DMS53 (cell line): ENCODE results near the gene IFNAR1.
"Not testable (repeated sequence)": the region's sequence is repeated elsewhere in the genome, so short reads cannot be mapped to it uniquely, and the experiment has no call there.

Experiments used
- DNase-seq: peaks from one replicate; lab custom pipeline; 2025; lab: John Stamatoyannopoulos, UW

The IFNAR1 gene

GRCh38 chr21:33377221-33377920 is 52.6 kb downstream of the IFNAR1 start:
- DNase-seq: no peak

- DNase-seq: no peak
Measured at GRCh38 chr21:33378081-33378480, 53.3 kb downstream of the IFNAR1 start.

GRCh38 chr21:33379934-33380333 is 55.2 kb downstream of the IFNAR1 start:
- DNase-seq: peak; percentile 28

- peak; percentile 92 for DNase-seq
Measured at GRCh38 chr21:33380483-33380998, 55.8 kb downstream of the IFNAR1 start.

GRCh38 chr21:33381381-33381780 is 56.6 kb downstream of the IFNAR1 start:
- not testable (repeated sequence) for DNase-seq

- peak; percentile 82 for DNase-seq
Measured at GRCh38 chr21:33383056-33383888, 58.5 kb downstream of the IFNAR1 start.

- no peak for DNase-seq
Measured at GRCh38 chr21:33384841-33385331, 60.1 kb downstream of the IFNAR1 start.

- DNase-seq: peak; percentile 14
Measured at GRCh38 chr21:33386222-33386784, 61.5 kb downstream of the IFNAR1 start.

GRCh38 chr21:33387294-33387693 is 62.5 kb downstream of the IFNAR1 start:
- no peak for DNase-seq

GRCh38 chr21:33388188-33388587 is 63.4 kb downstream of the IFNAR1 start:
- DNase-seq: no peak

- DNase-seq: no peak
Measured at GRCh38 chr21:33390479-33390878, 65.7 kb downstream of the IFNAR1 start.

GRCh38 chr21:33391656-33392055 is 66.9 kb downstream of the IFNAR1 start:
- DNase-seq: no peak

GRCh38 chr21:33392284-33392985 is 67.7 kb downstream of the IFNAR1 start:
- DNase-seq: no peak

GRCh38 chr21:33393348-33393747 is 68.6 kb downstream of the IFNAR1 start:
- DNase-seq: no peak

- no peak for DNase-seq
Measured at GRCh38 chr21:33394260-33394659, 69.5 kb downstream of the IFNAR1 start.

- no peak for DNase-seq
Measured at GRCh38 chr21:33395891-33396331, 71.1 kb downstream of the IFNAR1 start.

GRCh38 chr21:33396436-33396835 is 71.7 kb downstream of the IFNAR1 start:
- DNase-seq: no peak

GRCh38 chr21:33396951-33397350 is 72.2 kb downstream of the IFNAR1 start:
- DNase-seq: no peak

- DNase-seq: no peak
Measured at GRCh38 chr21:33397717-33398116, 72.9 kb downstream of the IFNAR1 start.

GRCh38 chr21:33398361-33398760 is 73.6 kb downstream of the IFNAR1 start:
- no peak for DNase-seq

GRCh38 chr21:33401630-33401992 is 76.8 kb downstream of the IFNAR1 start:
- peak; percentile 26 for DNase-seq
